Endothelial cell of umbilical vein (primary cell): Measurements from ENCODE around the gene SPOP. TPM values are rescaled to one million over a fixed set of nuclear protein-coding genes. Genes with fewer than 3 reads are reported as not detected.
"Not testable (repeated sequence)": the region's sequence is repeated elsewhere in the genome, so short reads cannot be mapped to it uniquely, and the experiment has no call there.

Experiments
- BruUV-seq: library from RNA; stranded (reverse); fragments of 400-500 nt; replicated peaks from 2 replicates; lab custom pipeline; 2021; lab: Mats Ljungman, UMichigan
- CTCF ChIA-PET: fragments of 300-600, 350-600 bp; sonication (Branson Sonifier 250); formaldehyde crosslinking; loops from one replicate; lab custom pipeline; 2021; ENCODE audit warnings: antibody characterized with exemption, inconsistent platforms; lab: Charles Lee
- POLR2A ChIA-PET: fragments of 300-600, 350-600 bp; sonication (Branson Sonifier 250); formaldehyde crosslinking; loops from one replicate; lab custom pipeline; 2021; ENCODE audit warnings: antibody characterized with exemption, inconsistent platforms; lab: Charles Lee
- DNase-seq: peaks from one replicate; pipeline ENCODE4 v3.0.0-alpha.2; 2011; ENCODE audit warnings: low read depth, low spot score
- FAIRE-seq: peaks from 2 replicates; lab custom pipeline; 2011; peaks lifted over from hg19 to GRCh38; lab: Jason Lieb, UNC
- H2AFZ ChIP-seq: 2 replicates; pipeline ENCODE4 v1.6.0; 2012; ENCODE audit warnings: low read depth, low read length, control low read depth, inconsistent platforms
- H3K27ac ChIP-seq: 2 replicates; pipeline ENCODE4 v1.5.1; 2011; ENCODE audit warnings: low read depth, mild to moderate bottlenecking, control low read depth, low read length, moderate library complexity; ENCODE audit not compliant: insufficient read depth
- H3K27me3 ChIP-seq, 2 experiments: 2 replicates each; pipeline versions ENCODE4 v1.6.0 to v1.6.1; 2011; ENCODE audit warnings: low read length in 2 of 2, mixed read lengths in 1 of 2; ENCODE audit not compliant: control insufficient read depth in 2 of 2, insufficient read depth in 2 of 2
- H3K36me3 ChIP-seq, 2 experiments: 2 replicates in 1 of 2; 3 replicates in 1 of 2; pipeline ENCODE4 v1.5.1; 2011; ENCODE audit warnings: low read length in 2 of 2, mild to moderate bottlenecking in 1 of 2, moderate library complexity in 1 of 2; ENCODE audit not compliant: control insufficient read depth in 2 of 2, insufficient read depth in 2 of 2; ENCODE audit errors: extremely low read depth in 1 of 2
- H3K4me1 ChIP-seq: 3 replicates; pipeline ENCODE4 v1.5.1; 2011; ENCODE audit warnings: mild to moderate bottlenecking, low read length; ENCODE audit not compliant: control insufficient read depth, insufficient read depth; ENCODE audit errors: extremely low read depth
- H3K4me2 ChIP-seq: 2 replicates; pipeline ENCODE4 v1.6.1; 2011; ENCODE audit warnings: low read length, control low read depth, mixed read lengths; ENCODE audit not compliant: insufficient read depth
- H3K4me3 ChIP-seq, 3 experiments: fragments of 200-600 bp in 1 of 3; sonication (generic), shearing (Covaris generic) in 1 of 3; replicated peaks in 1 of 3; 2 replicates each; pipeline ENCODE4 v1.5.1; 2011 to 2016; ENCODE audit warnings: control low read depth in 3 of 3, low read length in 3 of 3, mild to moderate bottlenecking in 2 of 3, inconsistent platforms in 1 of 3, low read depth in 1 of 3, moderate library complexity in 1 of 3; ENCODE audit not compliant: insufficient read depth in 1 of 3
- H3K79me2 ChIP-seq: 2 replicates; pipeline ENCODE4 v1.6.0; 2012; ENCODE audit warnings: low read length, inconsistent platforms; ENCODE audit not compliant: control insufficient read depth, insufficient read depth
- H3K9ac ChIP-seq: replicated peaks from 2 replicates; pipeline ENCODE3; 2011; ENCODE audit warnings: low read length, control low read depth; ENCODE audit not compliant: insufficient read depth; ENCODE audit errors: extremely low read depth
- H3K9me1 ChIP-seq: replicated peaks from 3 replicates; pipeline ENCODE4 v1.6.0; 2011; ENCODE audit warnings: mild to moderate bottlenecking, low read length; ENCODE audit not compliant: control insufficient read depth, insufficient read depth; ENCODE audit errors: extremely low read depth
- H3K9me3 ChIP-seq: replicated peaks from 2 replicates; pipeline ENCODE4 v1.5.1; 2012; ENCODE audit warnings: low read length, inconsistent platforms; ENCODE audit not compliant: control insufficient read depth, insufficient read depth
- H4K20me1 ChIP-seq: replicated peaks from 2 replicates; pipeline ENCODE3; 2011; ENCODE audit warnings: mild to moderate bottlenecking, low read length; ENCODE audit not compliant: control insufficient read depth, insufficient read depth; ENCODE audit errors: extremely low read depth
- MYC ChIP-seq: IDR thresholded peaks from one replicate; pipeline ENCODE4 v1.6.1; 2011; ENCODE audit warnings: mild to moderate bottlenecking, low read depth, low read length
- dilution Hi-C: fragments of 300-500 bp; cut with MboI; formaldehyde crosslinking; loops from one replicate; pipeline ENCODE4 v1.15.0; 2019; ENCODE audit warnings: low sequenced_read_pairs; ENCODE audit not compliant: extremely low pct_ligation_motif_present
- intact Hi-C: fragments of 100-400 bp; cut with micrococcal nuclease; formaldehyde crosslinking; loops from one replicate; pipeline ENCODE4 v1.10.0; 2022
- polyA plus RNA-seq, 4 experiments: library from polyadenylated mRNA; depleted of rRNA in 3 of 4; stranded (reverse) in 3 of 4; unstranded in 1 of 4; fragments of >200 nt; gene quantifications; 2 replicates each; pipeline versions ENCODE4 v1.2.1 to v1.2.3, GENCODE V29; 2011 to 2012; ENCODE audit warnings: missing spikeins in 1 of 4
- total RNA-seq: library from RNA; stranded (reverse); gene quantifications from 2 replicates; pipeline ENCODE4 v1.2.3, GENCODE V29; 2021

Gene SPOP
- total and polyA plus RNA-seq, 2 donors (not counting 3 experiments of a cell fraction or from before 2014, with no cell fraction given), result 46.9 to 61.0 TPM

DNA sequence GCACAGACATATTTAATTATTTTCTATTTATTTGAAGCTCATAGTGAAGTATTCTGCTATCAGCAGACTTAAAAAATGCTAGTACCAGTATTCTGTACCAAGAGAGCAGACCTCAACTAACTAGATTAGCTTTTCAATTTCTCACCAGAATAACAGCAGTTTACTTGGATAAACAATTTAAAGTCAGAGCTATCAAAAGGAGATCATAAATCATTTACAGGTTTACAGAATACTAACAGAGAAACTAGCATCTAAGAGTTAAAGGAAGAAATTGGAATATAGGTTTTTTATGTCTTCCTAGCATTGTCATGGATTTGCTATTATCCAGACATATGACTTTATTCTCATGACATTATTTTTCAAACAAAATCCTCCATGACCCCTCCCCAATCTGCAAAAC lies 3.4 kb downstream of the SPOP start:
- H3K9me3 ChIP-seq, result no peaks in the 10 kb centered on the region
- peaks cover 26% of the 10 kb centered on the region for H3K4me1 ChIP-seq
- no peak overlapping the region for H3K4me2 ChIP-seq
- no peak for TF ChIP-seq MYC
- H3K4me3 ChIP-seq, result no peak overlapping the region
- intact Hi-C loops (no loop called here), dilution Hi-C loops (no loop called here)
- FAIRE-seq (no peak), DNase-seq (no peak)
- no peaks in the 10 kb centered on the region for H3K36me3 ChIP-seq
- BruUV-seq, result no TSS peak
- ChIA-PET CTCF (interaction anchor here (0.8 to 1.4 kb wide), 7 partner anchors 10 to 99 kb away, joined by 3 to 4 read pairs (median 3); partner anchors contain the start of gene NXPH3), POLR2A (no interaction called here)
- H2AFZ ChIP-seq, result no peak overlapping the region
- H3K9ac ChIP-seq, result no peak overlapping the region
- no peaks in the 10 kb centered on the region for H3K9me1 ChIP-seq
- no peak overlapping the region for H3K27ac ChIP-seq
- H3K79me2 ChIP-seq, result peaks cover 70% of the 10 kb centered on the region
- H3K27me3 ChIP-seq, result no peaks in the 10 kb centered on the region
- no peaks in the 10 kb centered on the region for H4K20me1 ChIP-seq

DNA sequence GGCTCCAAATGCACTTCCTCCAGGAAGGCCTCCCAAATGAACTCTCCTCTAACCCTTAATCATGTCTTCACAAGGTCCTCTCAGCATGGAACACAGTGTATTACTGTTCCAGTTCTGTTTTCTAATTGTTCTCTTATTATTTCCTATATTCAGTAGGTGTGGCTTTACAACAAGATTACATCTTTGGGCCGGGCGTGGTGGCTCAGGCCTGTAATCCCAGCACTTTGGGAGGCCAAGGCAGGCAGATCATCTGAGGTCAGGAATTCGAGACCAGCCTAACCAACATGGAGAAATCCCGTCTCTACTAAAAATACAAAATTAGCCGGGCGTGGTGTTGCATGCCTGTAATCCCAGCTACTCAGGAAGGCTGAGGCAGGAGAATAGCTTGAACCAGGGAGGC lies 4.2 kb downstream of the SPOP start:
- FAIRE-seq, BruUV-seq, H3K9me3 ChIP-seq, H3K9me1 ChIP-seq, DNase-seq, H3K36me3 ChIP-seq, H3K27me3 ChIP-seq, POLR2A ChIA-PET, H3K27ac ChIP-seq, H3K4me3 ChIP-seq, intact Hi-C loops, H4K20me1 ChIP-seq, H3K9ac ChIP-seq, H2AFZ ChIP-seq, H3K4me2 ChIP-seq, dilution Hi-C loops: not testable (repeated sequence)
- Histone ChIP-seq H3K79me2 (peaks cover 70% of the 10 kb centered on the region), H3K4me1 (peaks cover 26% of the 10 kb centered on the region)
- CTCF ChIA-PET, result interaction anchor here (0.8 to 1.4 kb wide), 4 partner anchors 17 to 98 kb away, joined by 3 to 4 read pairs (median 4); partner anchors contain the start of gene NXPH3
